Choroid plexus epithelial cell (primary cell): Measurements from ENCODE around the gene NTM.

ENCODE experiments used
- DNase-seq: peaks from one replicate; pipeline ENCODE4 v3.0.0-alpha.2; 2010; ENCODE audit warnings: low read depth
- H3K4me3 ChIP-seq: 2 replicates; pipeline ENCODE4 v1.5.1; 2011; ENCODE audit warnings: low read depth, mild to moderate bottlenecking, control low read depth, low read length, moderate library complexity
- TF ChIP-seq, protein P1 (sequence below): conservative IDR thresholded peaks from 2 replicates; pipeline ENCODE4 v1.5.1; 2011; ENCODE audit warnings: low read depth, mild to moderate bottlenecking, control low read depth, inconsistent platforms, low read length, moderate library complexity

Gene NTM

DNA sequence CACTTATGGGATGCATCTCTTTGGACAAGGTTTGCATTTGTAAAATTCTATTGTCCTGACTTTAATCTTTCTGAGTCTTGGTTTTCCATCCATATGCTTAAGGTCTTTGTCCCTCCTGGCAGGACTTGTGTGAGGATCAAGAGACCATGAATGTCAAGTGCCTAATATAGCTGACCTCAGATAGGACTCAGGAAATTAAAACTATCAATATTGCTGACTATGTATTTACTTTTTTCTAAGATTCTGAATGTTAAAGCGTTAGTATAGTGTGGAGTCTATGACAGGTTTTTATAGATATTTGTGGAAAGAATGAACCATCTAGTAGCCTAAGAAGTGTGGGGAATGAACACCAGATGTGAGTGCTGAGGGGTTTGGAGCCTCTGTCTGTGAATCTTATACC, 637.8 kb downstream of the NTM start:
- H3K4me3 ChIP-seq: no peak overlapping the region
- TF ChIP-seq, protein P1, sequence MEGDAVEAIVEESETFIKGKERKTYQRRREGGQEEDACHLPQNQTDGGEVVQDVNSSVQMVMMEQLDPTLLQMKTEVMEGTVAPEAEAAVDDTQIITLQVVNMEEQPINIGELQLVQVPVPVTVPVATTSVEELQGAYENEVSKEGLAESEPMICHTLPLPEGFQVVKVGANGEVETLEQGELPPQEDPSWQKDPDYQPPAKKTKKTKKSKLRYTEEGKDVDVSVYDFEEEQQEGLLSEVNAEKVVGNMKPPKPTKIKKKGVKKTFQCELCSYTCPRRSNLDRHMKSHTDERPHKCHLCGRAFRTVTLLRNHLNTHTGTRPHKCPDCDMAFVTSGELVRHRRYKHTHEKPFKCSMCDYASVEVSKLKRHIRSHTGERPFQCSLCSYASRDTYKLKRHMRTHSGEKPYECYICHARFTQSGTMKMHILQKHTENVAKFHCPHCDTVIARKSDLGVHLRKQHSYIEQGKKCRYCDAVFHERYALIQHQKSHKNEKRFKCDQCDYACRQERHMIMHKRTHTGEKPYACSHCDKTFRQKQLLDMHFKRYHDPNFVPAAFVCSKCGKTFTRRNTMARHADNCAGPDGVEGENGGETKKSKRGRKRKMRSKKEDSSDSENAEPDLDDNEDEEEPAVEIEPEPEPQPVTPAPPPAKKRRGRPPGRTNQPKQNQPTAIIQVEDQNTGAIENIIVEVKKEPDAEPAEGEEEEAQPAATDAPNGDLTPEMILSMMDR: no peak
- no peak for DNase-seq

DNA sequence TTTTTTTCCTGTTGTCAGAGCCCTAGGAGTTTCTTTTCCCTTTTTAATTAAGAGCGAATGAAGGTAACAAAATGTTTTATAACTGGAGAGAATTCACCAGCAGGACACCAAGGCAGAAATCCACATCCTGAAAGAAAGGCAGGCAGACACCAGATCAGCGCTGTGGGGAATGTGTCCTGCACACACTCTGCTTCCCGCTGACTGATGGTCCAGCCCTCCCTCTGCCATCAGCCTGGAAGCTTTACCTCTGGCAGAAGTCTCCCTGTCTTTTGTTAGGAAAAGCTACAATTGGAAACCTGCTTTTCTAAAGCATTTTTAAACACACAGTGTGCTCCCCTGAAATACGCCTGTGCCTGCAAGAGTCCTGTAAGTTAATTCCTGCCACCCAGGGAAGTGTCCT, 638.5 kb downstream of the NTM start:
- peak; percentile 34 for DNase-seq
- TF ChIP-seq, protein P1: no peak
- H3K4me3 ChIP-seq: no peak overlapping the region

DNA sequence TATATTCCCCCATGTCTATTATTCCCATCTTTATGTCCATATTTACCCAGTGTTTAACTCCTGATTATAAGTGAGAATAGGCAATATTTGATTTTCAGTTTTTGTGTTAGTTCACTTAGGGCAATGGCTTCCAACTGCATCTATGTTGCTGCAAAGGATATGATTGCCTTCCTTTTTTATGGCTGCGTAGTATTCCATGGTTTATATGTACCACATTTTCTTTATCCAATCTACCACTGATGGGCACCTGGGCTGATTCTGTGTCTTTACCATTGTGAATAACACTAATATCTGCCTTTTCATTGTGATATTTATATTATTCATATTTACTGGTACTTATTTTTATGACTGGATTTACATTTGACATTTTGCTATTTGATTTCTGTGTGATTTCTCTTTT, 649.6 kb downstream of the NTM start:
- DNase-seq: no peak
- H3K4me3 ChIP-seq: no peak overlapping the region
- TF ChIP-seq, protein P1: no peak

DNA sequence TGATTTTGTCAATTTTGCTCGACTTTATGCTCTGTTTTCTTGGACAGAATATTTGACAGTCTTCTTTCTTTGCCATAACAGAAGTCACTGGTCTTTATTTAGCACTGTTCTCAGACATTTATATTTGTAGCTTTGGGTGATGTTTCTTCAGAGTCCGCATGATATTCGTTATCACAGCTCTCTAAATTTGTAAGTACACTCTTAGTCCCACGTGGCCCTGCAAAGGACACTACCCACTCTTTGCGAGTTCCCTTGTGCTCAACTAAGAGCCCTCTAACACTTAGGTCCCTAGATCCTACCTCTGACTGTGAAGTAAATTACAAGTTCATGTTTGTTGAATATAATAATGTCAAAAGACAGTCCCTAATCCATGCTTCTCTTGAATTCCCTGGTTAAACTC, 651.9 kb downstream of the NTM start:
- TF ChIP-seq, protein P1: no peak
- DNase-seq: no peak
- H3K4me3 ChIP-seq: no peak overlapping the region

DNA sequence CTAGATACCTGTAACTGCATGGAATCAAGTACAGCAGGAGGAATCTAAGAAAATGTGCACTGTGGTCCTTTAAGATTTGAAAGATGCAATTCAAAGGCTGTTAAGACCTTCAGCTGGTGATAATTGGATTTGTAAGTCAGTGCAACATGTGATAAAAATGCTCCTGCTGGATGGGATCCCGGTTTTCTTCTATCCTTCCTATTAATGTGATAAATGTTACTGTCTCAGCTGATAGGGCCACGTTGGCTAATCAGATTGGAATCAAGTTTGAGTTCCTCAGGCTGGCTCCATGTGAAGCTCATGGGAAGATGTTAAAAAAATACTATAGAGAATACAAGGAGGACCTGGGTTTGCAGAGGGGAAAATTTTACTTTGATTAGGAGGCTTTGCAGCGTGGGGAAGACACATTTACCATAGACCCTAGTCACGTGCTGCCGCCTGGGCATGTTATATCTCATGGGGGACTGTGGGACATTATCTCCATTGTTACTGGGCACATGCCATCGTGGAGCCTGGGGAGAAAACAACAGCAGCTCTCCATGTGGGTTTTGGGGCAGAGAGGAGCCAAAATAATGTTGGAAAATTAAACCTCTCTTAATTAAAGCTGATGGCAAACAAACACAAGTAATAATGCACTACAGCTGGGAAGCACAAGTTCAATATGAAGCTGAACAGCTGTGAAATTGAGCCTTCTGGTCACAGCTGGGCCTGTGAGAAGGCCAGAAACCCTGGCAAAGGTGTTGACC, 652.5 kb downstream of the NTM start:
- DNase-seq: peak; percentile 20
- TF ChIP-seq, protein P1: no peak
- no peak overlapping the region for H3K4me3 ChIP-seq

DNA sequence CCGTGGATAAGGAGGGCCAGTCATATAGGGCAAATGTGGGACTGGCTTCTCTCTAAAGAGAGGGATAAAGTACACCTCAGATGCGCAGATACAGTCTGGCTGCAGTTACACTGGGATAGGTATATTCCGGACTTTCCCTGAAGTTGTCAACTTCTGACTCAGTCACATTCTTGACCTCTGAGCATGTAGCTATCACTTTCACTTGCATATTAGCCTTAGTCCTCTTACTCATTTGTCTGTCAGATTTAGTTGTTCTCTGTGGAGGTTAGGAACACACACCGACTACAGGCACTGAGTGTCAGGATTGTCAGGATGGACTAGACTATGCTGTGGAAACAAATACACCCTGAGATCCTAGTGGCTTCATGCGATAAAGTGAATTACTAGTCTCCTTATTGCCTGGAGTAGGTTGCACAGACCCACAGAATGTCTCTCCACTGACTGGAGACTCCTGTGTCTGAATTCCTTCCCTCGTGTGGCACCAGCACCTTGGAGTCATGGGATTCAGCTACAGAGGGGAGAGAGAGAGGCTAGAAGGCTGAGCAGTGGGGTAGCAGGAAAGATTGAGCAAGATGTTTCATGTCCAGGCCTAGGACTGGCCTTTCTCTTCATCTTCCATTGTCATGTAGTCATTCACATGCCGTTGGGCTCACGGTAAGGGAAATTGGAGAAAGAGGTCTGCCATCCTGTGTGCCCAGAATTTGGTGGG, 654.3 kb downstream of the NTM start:
- TF ChIP-seq, protein P1: no peak
- peak; percentile 87 for DNase-seq
- H3K4me3 ChIP-seq: no peak overlapping the region
